ENCODE data around the gene SYCP1.
A peak's percentile ranks its signal among the peaks of the same experiment; 100 is the strongest.

SYCP1 gene

DNA sequence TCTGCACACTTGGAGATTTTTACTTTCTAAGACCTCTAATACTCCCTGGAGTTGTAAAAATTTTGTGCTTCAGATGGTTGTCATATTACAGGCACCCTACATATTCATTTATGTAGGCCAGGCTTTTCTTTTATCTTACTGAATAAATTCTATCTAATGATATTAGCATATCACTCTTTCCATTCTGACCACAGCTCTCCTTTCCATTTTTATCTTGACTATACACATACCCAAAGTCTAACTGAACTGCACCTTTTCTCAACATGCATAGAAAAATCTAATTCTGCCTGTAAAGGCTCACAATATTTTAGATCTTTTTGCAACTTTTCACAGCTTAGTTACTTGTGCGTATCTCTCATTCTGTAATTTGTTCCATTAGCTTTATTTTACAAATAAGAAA, 122.2 kb downstream of the SYCP1 start:
- H3K27me3 ChIP-seq (ENCODE audit: insufficient read depth, poor library complexity, severe bottlenecking): no peaks in the 10 kb centered on the region
- H3K4me3 ChIP-seq (replicated peaks; ENCODE audit: insufficient read depth, low read length): no peak overlapping the region
- TF ChIP-seq SPI1 (IDR thresholded peaks at IDR 0.05; ENCODE audit: borderline replicate concordance, low read depth) (no peak), GABPA (IDR thresholded peaks at IDR 0.05; ENCODE audit: low read depth) (no peak), REST (IDR thresholded peaks at IDR 0.05; ENCODE audit: insufficient replicate concordance, low read depth) (no peak), POLR2AphosphoS5 (IDR thresholded peaks at IDR 0.05; ENCODE audit: low read depth) (no peak)
- TF ChIP-seq, protein P1, sequence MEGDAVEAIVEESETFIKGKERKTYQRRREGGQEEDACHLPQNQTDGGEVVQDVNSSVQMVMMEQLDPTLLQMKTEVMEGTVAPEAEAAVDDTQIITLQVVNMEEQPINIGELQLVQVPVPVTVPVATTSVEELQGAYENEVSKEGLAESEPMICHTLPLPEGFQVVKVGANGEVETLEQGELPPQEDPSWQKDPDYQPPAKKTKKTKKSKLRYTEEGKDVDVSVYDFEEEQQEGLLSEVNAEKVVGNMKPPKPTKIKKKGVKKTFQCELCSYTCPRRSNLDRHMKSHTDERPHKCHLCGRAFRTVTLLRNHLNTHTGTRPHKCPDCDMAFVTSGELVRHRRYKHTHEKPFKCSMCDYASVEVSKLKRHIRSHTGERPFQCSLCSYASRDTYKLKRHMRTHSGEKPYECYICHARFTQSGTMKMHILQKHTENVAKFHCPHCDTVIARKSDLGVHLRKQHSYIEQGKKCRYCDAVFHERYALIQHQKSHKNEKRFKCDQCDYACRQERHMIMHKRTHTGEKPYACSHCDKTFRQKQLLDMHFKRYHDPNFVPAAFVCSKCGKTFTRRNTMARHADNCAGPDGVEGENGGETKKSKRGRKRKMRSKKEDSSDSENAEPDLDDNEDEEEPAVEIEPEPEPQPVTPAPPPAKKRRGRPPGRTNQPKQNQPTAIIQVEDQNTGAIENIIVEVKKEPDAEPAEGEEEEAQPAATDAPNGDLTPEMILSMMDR (IDR thresholded peaks at IDR 0.05; ENCODE audit: insufficient read depth, low read length): no peak
- no peak overlapping the region for H3K27ac ChIP-seq (replicated peaks)
- DNase-seq (ENCODE audit: low read depth in 1 of 2, low spot score in 1 of 2): no peak

- no peaks in the 10 kb centered on the region for H3K27me3 ChIP-seq (ENCODE audit: insufficient read depth, poor library complexity, severe bottlenecking)
- H3K27ac ChIP-seq (replicated peaks): no peak overlapping the region
- DNase-seq (ENCODE audit: low read depth in 1 of 2, low spot score in 1 of 2): peak; percentile 26 to 56
- no peak overlapping the region for H3K4me3 ChIP-seq (replicated peaks; ENCODE audit: insufficient read depth, low read length)
- TF ChIP-seq REST (IDR thresholded peaks at IDR 0.05; ENCODE audit: insufficient replicate concordance, low read depth): no peak
- no peak for TF ChIP-seq POLR2AphosphoS5 (IDR thresholded peaks at IDR 0.05; ENCODE audit: low read depth)
- no peak for TF ChIP-seq GABPA (IDR thresholded peaks at IDR 0.05; ENCODE audit: low read depth)
- TF ChIP-seq, protein P1 (IDR thresholded peaks at IDR 0.05; ENCODE audit: insufficient read depth, low read length): peak; percentile 62
- TF ChIP-seq SPI1 (IDR thresholded peaks at IDR 0.05; ENCODE audit: borderline replicate concordance, low read depth): 0 out of 2 replicates have a peak, but pooled peaks have one; percentile 4
Observed at GRCh38 chr1:114979278-114979891, 124.7 kb downstream of the SYCP1 start.

DNA sequence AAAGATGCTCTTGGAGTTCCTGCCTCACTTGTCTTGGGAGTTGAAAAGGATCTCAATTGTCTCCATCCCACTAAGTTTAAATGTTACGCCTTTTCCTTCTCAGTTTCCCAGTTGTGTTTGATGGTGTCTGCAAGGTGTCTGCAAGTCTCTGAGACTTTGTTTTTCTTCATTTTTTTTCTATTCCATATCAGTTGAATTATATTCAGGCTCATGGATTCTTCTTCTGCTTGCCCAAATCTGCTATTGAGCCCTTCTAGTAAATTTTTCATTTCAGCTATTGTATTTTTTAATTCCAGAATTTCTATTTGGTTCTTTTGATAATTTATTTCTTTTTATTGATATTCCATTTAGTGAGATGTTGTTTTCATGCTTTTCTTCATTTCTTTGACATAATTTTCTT, 127.6 kb downstream of the SYCP1 start:
- Histone ChIP-seq H3K27ac (replicated peaks) (no peak overlapping the region), H3K4me3 (replicated peaks; ENCODE audit: insufficient read depth, low read length) (no peak overlapping the region), H3K27me3 (ENCODE audit: insufficient read depth, poor library complexity, severe bottlenecking) (no peaks in the 10 kb centered on the region)
- TF ChIP-seq, protein P1 (IDR thresholded peaks at IDR 0.05; ENCODE audit: insufficient read depth, low read length): no peak
- TF ChIP-seq GABPA (IDR thresholded peaks at IDR 0.05; ENCODE audit: low read depth) (no peak), SPI1 (IDR thresholded peaks at IDR 0.05; ENCODE audit: borderline replicate concordance, low read depth) (no peak), REST (IDR thresholded peaks at IDR 0.05; ENCODE audit: insufficient replicate concordance, low read depth) (no peak), POLR2AphosphoS5 (IDR thresholded peaks at IDR 0.05; ENCODE audit: low read depth) (no peak)
- no peak for DNase-seq (ENCODE audit: low read depth in 1 of 2, low spot score in 1 of 2)
